ENCODE measurements around the gene ATP2A3.

DNA sequence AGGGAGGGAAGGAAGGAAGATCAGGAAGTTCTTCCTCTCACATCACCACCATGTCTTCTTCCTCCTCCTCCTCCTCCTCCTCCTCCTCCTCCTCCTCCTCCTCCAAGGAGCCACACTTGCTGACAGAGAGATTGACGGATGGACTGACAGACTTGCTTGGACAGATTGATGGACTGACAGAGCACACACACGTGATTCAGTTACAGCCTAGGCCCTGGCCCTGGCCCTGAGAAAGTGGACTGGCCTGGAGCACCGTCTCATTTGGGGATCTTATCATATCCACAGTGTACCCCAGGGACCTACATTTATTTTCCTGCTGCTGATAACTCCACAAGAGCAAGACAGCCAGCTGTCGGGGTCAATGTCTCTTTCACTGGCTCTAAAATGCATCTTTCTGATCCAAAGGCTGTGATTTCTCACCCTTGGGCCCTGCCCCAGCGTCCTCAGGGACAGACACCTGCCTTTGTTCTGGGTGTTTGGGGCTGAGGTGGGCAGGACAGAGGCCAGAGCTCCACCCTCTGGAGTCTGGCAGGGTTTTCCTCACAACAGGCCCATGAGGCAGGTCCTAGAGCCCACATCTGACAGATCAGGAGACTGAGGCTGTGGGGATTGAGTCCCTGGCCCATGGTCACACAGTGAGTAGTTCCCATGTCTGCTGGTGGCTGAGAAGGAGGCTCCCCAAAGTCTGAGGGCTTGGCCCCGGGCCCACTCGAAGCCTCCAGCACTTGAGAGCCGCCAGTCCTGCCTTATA, 45.7 kb downstream of the ATP2A3 start:
- TF ChIP-seq POLR2A (IDR thresholded peaks at IDR 0.05; ENCODE audit: low read depth, low read length) (no peak), POLR2AphosphoS5 (IDR thresholded peaks at IDR 0.05; ENCODE audit: low read depth, low read length) (no peak), TAF1 (IDR thresholded peaks at IDR 0.05; ENCODE audit: low read depth, low read length) (no peak), POU2F2 (IDR thresholded peaks at IDR 0.05; ENCODE audit: low read depth, low read length) (no peak), PAX5 (IDR thresholded peaks at IDR 0.05; ENCODE audit: insufficient read depth, low read length, severe bottlenecking) (no peak), SPI1 (IDR thresholded peaks at IDR 0.05; ENCODE audit: low read depth, low read length) (no peak)

Measured in GM12891 (cell line).